GM21526 (cell line): ENCODE measurements around the gene ABCG2.
A peak's percentile ranks its signal among the peaks of the same experiment; 100 is the strongest.

Source experiments
- ATAC-seq: cut with Tn5 transposase; IDR thresholded peaks from one replicate; pipeline ENCODE4 v1.9.1; 2021; ENCODE audit warnings: moderate library complexity; ENCODE audit not compliant: unreplicated experiment, low FRiP score

Gene ABCG2

GRCh38 chr4:88158489-88159228 is at the start of gene ABCG2:
TSS of gene ABCG2 (minus strand) at chr4:88158639. CDS start at chr4:88139995, 18,644 bp downstream.
- ATAC-seq, result peak; percentile 60

- no peak for ATAC-seq
These were observed 49.7 kb upstream of the ABCG2 start for GRCh38 chr4:88208156-88208555.

DNA sequence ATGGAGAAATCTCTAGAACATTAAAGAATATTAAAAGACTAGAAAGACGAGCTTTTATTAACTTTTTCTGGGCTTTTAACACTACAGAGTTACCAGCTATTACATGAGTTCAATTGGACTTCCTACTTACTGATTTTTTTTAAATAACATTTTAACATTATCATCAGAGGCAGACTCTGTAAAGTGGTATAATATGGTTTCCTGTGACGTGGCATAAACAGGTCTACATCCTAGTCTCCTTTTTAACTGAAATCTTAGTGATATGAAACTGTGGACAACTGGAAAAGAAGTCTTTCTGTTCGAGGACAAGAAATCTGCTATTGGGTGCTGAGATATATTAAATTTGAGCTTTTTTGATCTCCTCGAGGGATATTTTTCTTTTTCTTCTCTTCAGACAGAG is 48.7 kb upstream of the ABCG2 start:
- ATAC-seq, result no peak

DNA sequence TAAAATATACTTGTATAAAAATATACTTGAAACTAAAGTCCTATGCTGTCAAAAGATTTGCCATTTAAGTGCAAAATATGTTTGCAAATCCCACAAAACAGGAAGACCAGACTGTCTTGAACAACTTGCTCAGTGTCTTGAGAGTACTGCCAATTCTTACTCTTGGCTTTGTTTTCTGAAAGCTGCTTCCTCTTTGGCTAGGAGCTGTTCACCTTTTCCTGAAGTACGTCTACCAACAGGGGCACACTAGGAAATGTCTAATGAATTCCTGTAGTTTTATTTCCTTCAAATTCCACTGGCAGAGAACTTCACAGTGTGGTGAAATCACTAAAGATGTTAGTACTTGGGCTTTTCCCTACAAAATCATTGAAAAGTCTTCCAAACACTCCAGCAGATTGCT is 46.4 kb upstream of the ABCG2 start:
- ATAC-seq, result no peak

GRCh38 chr4:88202443-88202842 is 44.0 kb upstream of the ABCG2 start:
- ATAC-seq, result no peak

- no peak for ATAC-seq
These were observed 41.7 kb upstream of the ABCG2 start for GRCh38 chr4:88200186-88200585.

DNA sequence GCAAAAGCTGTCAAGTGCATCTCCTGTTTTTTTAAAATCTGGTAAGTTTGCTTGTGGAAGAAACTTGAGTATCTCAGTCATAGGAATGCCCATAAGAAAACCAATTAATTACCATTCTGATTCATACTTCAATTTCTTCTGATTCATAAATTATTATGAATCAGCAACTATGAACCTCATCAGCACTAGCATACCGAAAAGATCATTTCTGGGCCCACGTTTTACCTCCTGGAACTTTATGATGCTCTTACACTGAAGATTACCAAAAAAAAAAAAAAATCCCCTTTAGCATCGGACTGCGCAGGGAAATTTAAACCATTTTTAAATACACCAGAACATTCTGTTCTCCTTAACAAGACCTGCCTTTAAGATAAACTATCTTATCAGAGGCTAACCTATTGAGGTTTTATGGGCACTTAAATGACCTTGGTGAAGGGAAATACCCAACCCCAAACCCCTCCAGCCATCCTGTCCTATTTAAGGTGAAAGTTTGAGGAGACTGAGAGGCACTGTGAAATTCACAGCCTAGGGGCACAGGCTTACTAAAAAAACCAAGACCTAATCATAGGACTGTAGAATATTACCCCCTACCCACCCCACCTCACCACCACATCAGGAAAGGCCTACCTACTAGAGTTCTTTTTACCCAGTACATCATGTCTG is 38.2 kb upstream of the ABCG2 start:
- no peak for ATAC-seq

DNA sequence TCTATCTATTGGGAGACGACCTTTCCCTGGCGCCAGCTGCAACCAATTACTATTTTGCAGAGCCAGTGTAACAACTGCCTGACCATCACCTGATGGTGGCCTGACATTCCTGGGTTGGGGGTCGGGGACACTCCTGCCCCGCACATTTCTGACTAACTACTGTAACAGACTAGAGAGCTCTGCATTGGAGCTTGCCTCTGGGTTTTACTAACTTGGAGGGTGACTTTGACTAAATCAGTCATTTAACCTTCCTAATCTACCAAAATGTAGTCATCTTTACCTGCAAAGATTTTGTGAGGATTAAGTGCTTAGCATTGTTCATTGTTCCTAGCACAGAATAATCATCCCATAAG is 37.5 kb upstream of the ABCG2 start:
- no peak for ATAC-seq

DNA sequence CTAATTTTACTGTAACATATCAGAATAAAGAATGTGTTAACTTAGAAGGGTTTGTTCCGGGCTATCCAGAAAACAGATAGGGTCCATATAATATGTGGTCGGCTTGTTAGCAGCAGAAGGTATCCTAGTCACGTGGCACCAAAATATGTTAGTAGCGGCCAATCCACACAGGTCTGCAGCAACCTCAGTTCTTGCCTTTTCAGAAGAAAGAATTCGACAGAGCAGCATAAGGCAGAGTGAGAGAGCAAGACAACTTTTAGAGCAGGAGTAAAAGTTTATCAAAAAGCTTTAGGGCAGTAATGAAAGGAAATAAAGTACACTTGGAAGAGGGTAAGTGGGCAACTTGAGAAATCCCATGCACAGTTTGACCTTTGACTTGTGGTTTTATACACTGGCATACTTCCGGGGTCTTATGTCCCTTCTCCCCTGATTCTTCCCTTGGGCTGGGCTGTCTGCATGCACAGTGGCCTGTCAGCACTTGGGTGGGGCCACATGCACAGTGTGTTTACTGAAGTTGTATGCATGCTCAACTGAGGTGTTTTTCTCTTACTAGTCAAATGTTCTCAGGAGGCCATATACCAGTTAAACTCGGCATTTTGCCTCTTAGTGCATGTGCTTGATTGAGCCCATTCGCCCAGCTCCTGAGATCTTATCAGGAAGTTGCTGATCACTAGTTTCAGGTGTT is 37.0 kb upstream of the ABCG2 start:
- ATAC-seq, result no peak

DNA sequence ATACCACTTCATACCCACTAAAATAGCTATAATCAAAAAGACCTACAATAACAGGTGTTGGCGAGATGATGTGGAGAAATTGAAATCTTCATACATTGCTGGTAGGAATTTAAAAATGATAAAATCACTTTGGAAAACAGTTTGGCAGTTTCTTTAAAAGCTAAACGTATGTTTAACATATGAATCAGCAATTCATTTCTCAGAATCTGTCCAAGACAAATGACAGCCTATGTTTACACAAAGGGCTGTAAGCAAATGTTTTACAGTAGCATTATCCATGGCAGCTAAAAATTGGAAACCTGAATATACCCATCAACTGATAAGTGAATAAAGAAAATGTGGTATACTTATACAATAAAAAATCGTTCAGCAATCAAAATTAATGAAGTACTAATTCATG is 33.0 kb upstream of the ABCG2 start:
- ATAC-seq, result no peak

DNA sequence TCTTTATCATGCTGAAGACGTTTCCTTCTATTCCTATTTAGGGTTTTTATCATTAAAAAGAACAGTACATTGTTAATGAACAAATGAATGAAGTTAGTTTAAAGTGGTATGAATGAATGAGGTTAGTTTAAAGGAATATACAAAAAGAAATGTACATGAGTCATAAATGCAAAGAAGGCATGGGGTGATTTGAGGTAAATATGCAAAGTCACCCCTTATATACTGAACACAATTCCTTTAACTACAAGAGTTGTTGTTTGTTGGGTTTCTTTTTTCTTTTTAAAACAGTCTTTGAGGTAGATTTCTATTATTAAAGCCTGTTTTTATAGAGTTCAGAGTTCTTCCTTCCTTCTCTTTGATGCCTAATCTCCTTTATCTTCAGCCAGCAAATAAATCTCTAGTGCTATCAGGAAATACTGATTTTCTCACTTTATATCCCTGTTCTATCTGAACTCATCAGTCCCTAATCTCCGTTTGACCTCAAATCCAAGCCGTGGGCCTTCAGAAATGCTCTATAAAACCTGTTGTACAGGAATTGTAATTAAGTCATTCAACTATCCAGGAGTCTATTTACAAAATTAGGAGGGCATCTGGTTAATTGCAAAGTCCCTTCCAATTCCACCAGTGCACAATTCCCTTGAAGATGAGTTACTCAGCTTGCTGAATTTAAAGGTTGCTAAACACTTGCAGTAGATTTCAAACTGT is 31.6 kb upstream of the ABCG2 start:
- ATAC-seq, result no peak

DNA sequence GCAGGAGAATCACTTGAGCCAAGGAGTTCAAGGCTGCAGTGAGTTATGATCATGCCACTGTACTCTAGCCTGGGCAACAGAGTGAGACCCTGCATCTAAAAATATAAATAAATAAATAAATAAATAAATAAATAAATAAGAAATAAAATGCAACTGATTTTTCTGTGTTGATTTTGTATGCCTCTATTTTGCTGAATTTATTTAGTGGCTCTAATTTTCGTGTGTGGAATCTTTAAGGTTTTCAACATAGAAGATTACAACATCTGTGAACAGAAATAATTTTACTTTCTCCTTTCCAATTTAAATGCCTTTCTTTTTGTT is 30.9 kb upstream of the ABCG2 start:
- no peak for ATAC-seq

DNA sequence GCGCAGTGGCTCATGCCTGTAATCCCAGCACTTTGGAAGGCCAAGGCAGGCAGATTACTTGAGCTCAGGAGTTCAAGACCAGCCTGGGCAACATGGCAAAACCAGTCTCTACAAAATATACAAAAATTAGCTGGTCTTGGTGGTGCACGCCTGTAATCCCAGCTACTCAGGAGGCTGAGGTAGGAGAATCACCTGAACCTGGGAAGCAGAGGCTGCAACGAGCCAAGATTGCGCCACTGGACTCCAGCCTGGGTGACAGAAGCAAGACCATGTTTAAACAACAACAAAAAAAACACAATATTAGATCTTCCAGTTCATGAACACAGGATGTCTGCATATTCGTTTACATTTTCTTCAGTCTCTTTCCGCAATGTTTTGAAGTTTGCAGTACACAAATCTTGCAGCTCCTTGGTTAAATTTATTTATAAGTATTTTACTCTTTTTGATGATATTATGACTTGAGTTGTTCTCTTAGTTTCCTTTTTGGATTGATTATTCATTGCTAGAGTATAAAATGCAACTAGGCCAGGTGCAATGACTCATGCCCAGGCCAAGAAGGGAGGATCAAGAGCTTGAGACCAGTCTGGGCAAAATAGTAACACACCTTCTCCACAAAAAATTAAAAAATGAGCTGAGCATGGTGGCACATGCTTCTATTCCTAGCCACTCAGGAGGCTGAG is 30.4 kb upstream of the ABCG2 start:
- ATAC-seq, result no peak

- ATAC-seq, result no peak
These were observed 29.3 kb upstream of the ABCG2 start for GRCh38 chr4:88187766-88188165.

GRCh38 chr4:88185906-88186305 is 27.5 kb upstream of the ABCG2 start:
- no peak for ATAC-seq

DNA sequence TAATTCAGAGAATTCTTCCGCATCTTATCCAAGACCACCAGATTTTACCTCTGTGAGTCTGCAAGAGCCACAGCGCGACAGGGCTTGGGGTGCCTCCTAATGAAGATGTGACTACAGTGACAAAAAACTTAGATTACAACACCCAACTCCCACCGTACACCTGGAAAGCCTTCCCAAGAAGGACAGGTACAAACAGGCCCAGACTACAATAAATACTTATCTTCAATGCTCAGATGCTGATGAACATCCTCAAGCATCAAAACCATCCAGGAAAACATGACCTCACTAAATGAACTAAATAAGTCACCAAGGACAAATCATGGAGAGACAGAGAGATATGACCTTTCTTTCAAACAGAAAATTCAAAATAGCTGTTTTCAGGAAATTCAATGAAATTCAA is 20.8 kb upstream of the ABCG2 start:
- ATAC-seq, result no peak

DNA sequence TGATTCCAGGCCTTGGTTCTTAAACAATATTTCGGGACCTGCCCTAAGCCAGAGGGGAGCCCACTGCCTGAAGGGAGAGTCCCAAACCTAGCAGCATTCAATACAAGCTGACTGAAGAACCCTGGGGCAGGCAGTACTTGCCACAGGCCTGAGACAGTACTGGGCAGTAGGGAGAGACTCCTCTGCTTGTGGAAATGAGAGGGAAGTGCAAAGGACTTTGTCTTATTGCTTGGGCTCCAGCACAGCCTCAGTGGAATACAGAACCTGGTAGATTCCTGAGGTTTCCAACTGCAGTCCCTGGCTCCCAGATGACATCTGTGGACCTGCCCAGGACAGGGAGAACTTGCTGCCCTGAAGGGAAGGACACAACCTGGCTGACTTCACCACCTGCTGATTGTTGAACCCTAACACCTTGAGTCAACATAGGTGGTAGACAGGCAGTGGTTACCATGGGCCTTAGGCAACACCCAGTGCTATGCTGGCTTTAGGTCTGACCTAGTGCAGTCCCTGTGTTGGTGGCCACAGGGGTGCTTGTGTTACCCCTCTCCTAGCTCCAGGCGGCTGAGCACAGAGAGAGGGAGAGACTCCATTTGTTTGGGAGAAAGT is 20.3 kb upstream of the ABCG2 start:
- ATAC-seq, result no peak

DNA sequence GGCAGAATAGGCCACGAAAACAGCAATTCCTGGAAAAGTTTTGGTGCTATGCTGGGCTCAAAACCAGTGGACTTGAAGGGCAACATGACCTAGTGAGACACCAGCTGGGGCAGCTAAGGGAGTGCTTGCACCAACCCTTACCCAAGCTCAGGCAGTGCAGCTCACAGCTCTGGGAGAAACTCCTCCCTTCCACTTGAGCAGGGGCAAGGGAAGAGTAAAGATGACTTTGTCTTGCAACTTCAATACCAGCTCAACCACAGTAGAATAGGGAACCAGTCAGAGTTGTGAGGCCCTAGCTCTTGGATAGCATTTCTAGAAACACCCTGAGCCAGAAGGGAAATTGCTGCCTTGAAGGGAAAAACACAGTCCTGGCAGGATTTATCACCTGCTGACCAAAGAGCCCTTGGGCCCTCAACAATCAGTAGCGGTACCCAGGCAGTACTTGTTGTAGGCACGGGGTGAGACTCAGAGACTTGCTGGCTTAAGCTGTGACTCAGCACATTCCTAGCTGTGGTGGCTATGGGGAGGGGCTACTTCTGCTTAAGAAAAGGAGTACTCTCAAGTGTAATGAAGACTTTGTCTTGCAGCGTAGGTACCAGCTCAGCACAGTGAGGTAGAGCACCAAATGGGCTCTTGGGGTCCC is 19.7 kb upstream of the ABCG2 start:
- ATAC-seq, result no peak

DNA sequence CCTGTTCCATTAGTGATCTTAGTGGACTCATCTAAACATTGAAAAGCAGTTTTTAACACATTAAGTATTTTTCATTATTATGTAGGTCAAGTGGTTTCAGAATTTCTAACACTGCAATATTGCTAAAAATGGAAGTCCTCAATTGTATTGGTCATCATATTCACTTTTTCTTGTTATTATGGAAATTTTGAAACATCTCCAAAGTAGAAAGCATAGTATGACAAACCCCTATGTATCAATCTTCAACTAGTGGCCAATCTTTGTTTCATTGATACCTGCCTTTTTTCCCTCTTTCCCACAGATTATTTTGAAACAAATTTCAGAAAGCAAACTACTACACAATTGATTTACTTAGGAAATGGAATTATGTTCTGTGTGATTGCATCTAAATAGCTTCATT is 14.5 kb upstream of the ABCG2 start:
- no peak for ATAC-seq

DNA sequence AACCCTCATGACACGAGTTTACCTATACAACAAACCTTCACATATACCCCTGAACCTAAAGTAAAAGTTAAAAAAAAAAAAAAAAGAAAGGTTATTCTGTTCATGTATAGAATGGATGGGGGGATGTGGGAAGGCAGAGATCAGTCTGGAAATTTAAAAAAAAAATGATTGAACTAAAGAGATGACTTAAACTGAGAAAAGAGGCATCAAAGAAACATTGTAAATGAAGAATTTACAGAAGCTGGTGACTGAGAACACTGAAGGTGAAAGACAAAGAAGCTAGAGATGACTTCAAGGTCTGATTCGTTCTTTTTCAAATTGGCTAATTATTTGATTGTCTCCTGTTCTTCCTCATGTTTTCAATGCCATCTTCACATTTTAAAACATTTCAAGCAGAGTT is 12.8 kb upstream of the ABCG2 start:
- ATAC-seq, result no peak
